GM12874 (cell line): Measurements from ENCODE around the gene ARG2.

Source experiments
- CTCF ChIP-seq: IDR thresholded peaks from 2 replicates; pipeline ENCODE4 v1.5.1; 2011; ENCODE audit warnings: low read depth, mild to moderate bottlenecking, control low read depth, low read length, moderate library complexity; ENCODE audit not compliant: insufficient read depth

The ARG2 gene

DNA sequence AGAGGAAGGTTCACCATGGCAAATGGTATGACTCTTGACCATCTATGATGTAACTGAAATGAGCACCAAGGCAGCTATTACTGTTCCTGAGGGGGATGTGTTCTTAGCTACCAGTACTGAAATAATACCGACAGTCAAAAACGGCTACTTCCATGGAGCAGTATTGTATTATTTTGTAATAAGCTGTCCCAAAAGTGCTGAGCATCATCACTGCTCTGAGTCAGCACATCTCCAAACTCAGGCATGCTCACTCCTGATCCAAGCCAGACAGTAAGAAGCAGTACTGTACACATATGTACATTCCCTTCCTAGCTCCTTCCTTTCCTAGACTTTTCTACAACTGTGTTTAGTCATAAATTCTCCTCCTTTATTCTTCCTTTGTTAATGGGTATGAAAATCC is 46.1 kb downstream of the ARG2 start:
- TF ChIP-seq CTCF: no peak

DNA sequence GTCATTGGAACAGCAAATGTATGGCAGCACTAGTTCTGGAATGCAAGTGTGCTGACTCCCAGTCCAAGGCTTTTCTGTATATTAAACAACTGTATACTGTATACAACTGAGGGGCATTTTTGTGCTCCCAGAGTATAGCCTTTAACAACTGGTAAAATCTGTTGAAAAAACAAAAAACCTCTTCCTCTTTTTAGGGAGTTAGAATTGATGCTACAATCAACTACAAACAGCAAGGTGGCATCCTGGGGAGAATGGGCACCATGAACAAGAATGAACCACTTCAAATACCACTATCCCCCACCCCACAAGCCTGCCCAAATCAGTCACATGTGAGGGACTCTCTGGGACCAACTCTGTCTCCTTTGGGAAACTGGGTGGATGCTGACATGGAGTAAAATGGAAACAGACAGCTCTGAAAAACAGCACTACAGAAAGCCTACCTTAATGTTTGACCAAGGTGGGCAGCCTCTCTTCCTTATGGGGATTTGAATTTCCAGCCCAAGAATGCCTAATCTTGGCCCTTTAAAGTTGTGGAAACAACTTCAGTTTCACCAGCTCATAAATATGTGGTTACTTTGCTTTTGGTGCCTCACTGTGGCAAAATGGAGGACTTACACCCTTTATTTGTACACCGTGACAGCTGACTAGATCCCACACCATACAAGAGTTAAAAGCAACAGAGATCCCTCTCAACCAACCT is 47.2 kb downstream of the ARG2 start:
- peak; percentile 56 for TF ChIP-seq CTCF

- TF ChIP-seq CTCF: no peak
Measured at GRCh38 chr14:67668559-67668958, 48.8 kb downstream of the ARG2 start.

DNA sequence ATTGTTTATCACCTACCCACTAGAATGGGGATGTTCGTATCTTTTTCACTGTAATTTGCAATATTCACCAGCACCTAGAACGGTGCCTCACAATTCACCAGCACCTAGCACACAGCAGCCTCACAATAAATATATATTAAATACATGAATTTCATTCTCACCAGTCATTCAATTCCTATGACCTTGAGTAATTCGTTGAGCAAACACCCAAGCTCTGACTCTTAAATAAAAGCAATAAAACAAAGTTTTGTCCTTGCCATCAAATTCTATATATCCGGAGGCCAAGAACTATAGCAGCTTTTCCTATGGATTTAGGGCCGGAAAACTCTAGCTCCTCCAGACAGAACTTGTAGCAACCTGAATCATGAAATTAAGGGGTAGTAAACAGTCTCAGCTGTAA is 53.7 kb downstream of the ARG2 start:
- TF ChIP-seq CTCF: no peak

GRCh38 chr14:67674139-67674479 is 54.4 kb downstream of the ARG2 start:
- TF ChIP-seq CTCF: 0 out of 2 replicates have a peak, but pooled peaks have one; percentile 16

- TF ChIP-seq CTCF: no peak
Measured at GRCh38 chr14:67674480-67675218, 54.9 kb downstream of the ARG2 start, which contains the start of gene VTI1B. Gene VTI1B, minus strand, starts transcription at chr14:67674632. Its CDS starts 143 bp downstream, at chr14:67674489.

DNA sequence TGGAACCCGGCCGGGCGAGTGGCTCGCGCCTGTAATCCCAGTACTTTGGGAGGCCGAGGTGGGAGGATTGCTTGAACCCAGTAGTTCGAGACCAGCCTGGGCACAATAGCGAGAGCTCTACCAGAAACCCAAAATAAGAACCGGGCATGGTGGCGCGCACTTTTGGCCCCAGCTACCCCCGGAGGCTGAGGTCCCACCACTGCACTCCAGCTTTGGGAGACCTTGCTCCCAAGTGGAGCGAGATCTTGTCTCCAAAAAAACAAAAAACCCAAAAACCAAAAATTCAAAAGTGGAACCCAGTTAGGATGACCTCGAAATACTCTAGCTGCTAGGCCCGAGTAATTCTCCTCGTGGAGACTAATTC is 55.5 kb downstream of the ARG2 start:
- TF ChIP-seq CTCF: no peak
